Measurements from ENCODE around the gene SPCS3. TPM values are rescaled to one million over a fixed set of nuclear protein-coding genes. Genes with fewer than 3 reads are reported as not detected.
"Not testable (repeated sequence)": the region's sequence is repeated elsewhere in the genome, so short reads cannot be mapped to it uniquely, and the experiment has no call there.

The SPCS3 gene
- total RNA-seq, 2 experiments from 2014 or later = 178 to 200 TPM

DNA sequence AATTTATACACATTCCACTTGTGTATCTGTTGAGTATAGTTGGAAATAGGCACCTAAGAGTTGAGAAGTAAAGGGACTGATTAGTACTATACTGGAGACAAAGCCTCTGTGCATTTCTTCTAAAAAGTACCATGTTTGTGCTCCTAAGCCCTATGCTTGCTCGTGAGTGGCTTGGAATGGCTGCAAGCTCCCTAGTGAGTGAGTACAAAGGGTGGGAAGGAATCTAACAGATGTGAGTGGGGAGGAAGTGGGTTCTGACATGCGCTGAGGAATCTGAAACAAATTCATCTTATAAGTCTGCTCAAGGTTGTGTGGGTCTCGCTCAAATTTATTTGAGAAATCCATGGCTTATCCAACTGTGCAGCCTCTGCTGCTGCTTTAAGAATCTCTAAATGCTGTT lies 13.3 kb downstream of the SPCS3 start:
- no peaks in the 10 kb centered on the region for H3K9me3 Mint-ChIP-seq (ENCODE audit: insufficient read depth)
- peak overlapping the region; percentile 41 for H3K27ac Mint-ChIP-seq
- no peak overlapping the region for H3K4me3 Mint-ChIP-seq
- ChIA-PET POLR2A (no interaction called here), CTCF (interaction anchor here (1.0 kb wide), 1 partner anchor 8 kb away, joined by 3 read pairs; no protein-coding TSS in a partner anchor)
- no peaks in the 10 kb centered on the region for H3K27me3 Mint-ChIP-seq (ENCODE audit: low read depth)
- DNase-seq (no peak), ATAC-seq (no peak)
- peaks cover 15% of the 10 kb centered on the region for H3K4me1 Mint-ChIP-seq (ENCODE audit: low read depth)
- peaks cover 52% of the 10 kb centered on the region for H3K36me3 Mint-ChIP-seq (ENCODE audit: low read depth)

DNA sequence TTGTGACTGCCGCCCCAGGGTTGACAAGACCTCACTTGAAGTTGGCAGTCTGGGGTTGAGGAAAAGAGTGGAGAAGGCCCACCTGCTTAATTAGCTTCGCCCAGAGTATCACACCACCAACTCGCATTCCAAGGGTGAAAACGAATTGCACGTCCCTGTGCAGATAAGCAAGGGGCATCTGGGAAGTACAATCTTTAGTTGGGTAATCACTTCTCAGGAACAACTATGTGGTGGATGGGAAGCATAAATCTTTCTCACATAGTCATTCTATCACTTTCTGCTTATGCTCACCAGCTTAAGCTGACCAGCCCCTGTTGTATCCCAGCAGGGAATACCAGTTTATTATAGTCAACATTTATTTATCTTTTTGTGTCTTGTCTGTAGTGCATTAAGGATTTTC lies 14.3 kb downstream of the SPCS3 start:
- H3K36me3 Mint-ChIP-seq (ENCODE audit: low read depth) = peaks cover 47% of the 10 kb centered on the region
- no peak overlapping the region for H3K4me3 Mint-ChIP-seq
- no peaks in the 10 kb centered on the region for H3K27me3 Mint-ChIP-seq (ENCODE audit: low read depth)
- ATAC-seq (no peak), DNase-seq (no peak)
- peaks cover 15% of the 10 kb centered on the region for H3K4me1 Mint-ChIP-seq (ENCODE audit: low read depth)
- POLR2A ChIA-PET = no interaction called here
- CTCF ChIA-PET = no interaction called here
- no peaks in the 10 kb centered on the region for H3K9me3 Mint-ChIP-seq (ENCODE audit: insufficient read depth)
- no peak overlapping the region for H3K27ac Mint-ChIP-seq

DNA sequence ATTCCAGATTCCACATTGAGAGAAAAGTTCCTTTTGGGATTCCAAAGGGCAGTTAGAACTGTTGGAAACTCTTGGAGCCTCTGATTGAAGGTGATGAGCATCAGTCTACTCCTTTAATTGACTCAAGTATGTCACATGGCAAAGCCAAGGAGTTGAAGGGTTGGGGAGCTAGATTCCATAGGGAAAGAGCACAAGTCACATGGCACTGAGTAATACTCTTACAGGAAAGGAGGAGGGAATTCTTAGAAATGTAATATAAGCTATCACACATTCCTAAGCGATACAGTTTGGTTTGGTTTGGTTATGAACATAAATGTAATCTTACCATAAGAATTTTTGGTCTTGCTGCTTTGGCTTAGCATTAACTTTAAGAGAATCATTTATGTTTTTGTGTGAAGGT lies 15.7 kb downstream of the SPCS3 start:
- ATAC-seq (no peak), DNase-seq (no peak)
- Mint-ChIP-seq H3K9me3 (ENCODE audit: insufficient read depth) (no peaks in the 10 kb centered on the region), H3K36me3 (ENCODE audit: low read depth) (peaks cover 38% of the 10 kb centered on the region), H3K27ac (no peak overlapping the region), H3K4me1 (ENCODE audit: low read depth) (peaks cover 15% of the 10 kb centered on the region), H3K4me3 (no peak overlapping the region), H3K27me3 (ENCODE audit: low read depth) (no peaks in the 10 kb centered on the region)
- ChIA-PET POLR2A (no interaction called here), CTCF (no interaction called here)

DNA sequence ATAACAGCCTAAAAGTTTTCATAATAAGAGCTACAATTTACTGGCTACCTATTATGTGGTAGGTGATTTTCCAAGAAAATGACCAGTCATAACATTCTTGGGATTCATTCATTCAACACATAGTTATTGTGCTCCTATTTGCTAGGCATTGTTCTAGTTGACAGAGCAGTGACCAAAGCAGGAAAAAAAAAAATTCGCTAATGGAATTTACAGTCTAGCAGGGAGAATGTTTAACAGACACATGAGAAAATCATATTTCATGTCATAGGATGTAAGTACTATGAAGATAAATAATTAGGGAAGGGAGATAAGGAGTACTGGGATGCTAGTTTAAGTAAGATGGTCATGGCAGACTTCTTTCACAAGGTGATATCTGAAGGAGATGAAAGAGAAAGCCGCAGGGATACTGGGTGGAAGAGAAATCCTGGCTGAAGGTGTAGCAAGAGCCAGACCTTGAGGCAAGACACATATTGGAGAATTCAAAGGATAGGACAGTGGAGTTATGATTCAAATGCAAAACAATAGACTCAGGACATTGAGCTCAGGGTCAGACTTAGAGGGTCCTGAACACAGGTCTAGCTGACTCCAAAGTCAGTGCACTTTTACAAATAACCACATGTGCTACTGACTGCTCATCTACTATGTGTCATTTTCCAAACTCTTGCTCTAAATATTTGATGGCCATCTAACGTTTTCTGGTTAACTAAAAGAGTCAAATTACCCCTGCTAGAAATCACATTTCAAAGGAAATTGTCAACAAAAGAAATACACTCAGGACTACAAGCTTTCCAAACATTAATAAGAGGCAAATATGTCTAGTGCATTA lies 20.4 kb downstream of the SPCS3 start:
- Mint-ChIP-seq H3K9me3 (ENCODE audit: insufficient read depth) (peaks cover 11% of the 10 kb centered on the region), H3K36me3 (ENCODE audit: low read depth) (peaks cover 15% of the 10 kb centered on the region), H3K27me3 (ENCODE audit: low read depth) (no peaks in the 10 kb centered on the region), H3K27ac (no peak overlapping the region), H3K4me1 (ENCODE audit: low read depth) (no peaks in the 10 kb centered on the region), H3K4me3 (no peak overlapping the region)
- CTCF ChIA-PET = interaction anchor here (0.8 to 3.3 kb wide), 7 partner anchors 9 to 396 kb away, joined by 3 to 19 read pairs (median 3); no protein-coding TSS in a partner anchor
- ATAC-seq = no peak
- POLR2A ChIA-PET = no interaction called here
- DNase-seq = no peak

DNA sequence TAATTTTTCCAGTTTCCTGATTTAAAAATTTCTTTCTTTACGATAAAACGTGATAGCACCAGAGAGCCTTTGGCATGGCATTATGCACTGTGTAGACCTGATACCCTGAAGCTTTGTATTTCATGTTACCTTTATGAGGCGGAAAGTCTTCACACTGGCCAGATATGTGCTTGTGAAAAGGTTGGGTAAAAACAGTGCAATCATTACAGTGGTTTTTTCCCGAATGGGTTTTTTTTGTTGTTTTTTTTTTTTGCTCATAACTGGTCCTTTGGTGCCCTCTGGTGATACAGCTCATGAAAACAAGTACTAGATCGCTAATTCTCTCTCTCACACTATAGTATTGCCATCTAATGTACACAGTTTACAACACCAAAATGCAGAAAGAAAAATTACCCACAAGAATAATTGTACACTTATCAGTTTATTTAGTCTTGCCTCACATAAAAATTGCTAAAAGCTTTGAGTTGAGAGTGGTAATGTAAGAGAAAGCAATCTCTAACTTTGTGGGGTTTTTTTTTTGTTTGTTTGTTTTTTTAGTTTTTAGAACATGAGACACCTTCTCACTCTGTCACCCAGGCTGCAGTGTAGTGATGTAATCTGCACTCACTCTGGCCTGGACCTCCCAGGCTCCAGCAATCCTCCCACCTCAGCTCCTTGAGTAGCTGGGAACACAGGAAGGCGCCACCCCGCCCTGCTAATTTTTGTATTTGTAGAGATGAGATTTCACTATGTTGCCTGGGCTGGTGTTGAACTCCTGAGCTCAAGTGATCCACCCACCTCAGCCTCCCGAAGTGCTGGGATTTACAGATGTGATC lies 21.3 kb downstream of the SPCS3 start:
- ATAC-seq (peak; percentile 33), DNase-seq (peak; percentile 28)
- POLR2A ChIA-PET = no interaction called here

DNA sequence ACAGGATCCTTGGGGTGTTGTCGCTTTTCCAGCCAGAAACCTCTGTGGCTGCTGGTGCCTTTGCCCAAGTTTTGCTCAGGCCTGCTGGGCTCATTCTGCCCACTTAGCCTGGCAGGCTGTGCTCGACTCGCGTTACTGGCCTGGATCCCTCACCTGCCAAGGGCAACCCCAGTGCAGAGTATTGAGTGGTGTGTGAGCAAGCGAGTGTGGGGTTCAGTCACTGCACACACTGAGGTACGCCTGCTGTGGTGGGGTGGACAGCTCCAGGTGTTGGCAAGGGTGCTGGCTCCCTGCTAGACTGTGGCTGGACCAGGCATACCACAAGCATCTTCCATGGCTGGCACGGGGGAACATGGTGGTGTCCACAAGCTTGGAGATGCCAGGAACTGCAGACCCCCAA lies 22.6 kb downstream of the SPCS3 start:
- Mint-ChIP-seq H3K4me1 (ENCODE audit: low read depth) (no peaks in the 10 kb centered on the region), H3K27me3 (ENCODE audit: low read depth) (no peaks in the 10 kb centered on the region), H3K36me3 (ENCODE audit: low read depth) (peaks cover 5% of the 10 kb centered on the region), H3K4me3 (no peak overlapping the region), H3K27ac (no peak overlapping the region), H3K9me3 (ENCODE audit: insufficient read depth) (peaks cover 11% of the 10 kb centered on the region)
- ChIA-PET POLR2A (interaction anchor here (1.2 kb wide), 1 partner anchor 10 kb away, joined by 3 read pairs; no protein-coding TSS in a partner anchor), CTCF (interaction anchor here (0.6 to 3.3 kb wide), 4 partner anchors 11 to 398 kb away, joined by 4 to 19 read pairs (median 6); no protein-coding TSS in a partner anchor)
- DNase-seq (no peak), ATAC-seq (no peak)

More for the DNA sequence above, 21.3 kb downstream of the SPCS3 start:
- no peaks in the 10 kb centered on the region for H3K4me1 Mint-ChIP-seq (ENCODE audit: low read depth)
- H3K36me3 Mint-ChIP-seq (ENCODE audit: low read depth) = peaks cover 10% of the 10 kb centered on the region
- CTCF ChIA-PET = interaction anchor here (0.6 to 3.3 kb wide), 11 partner anchors 9 to 397 kb away, joined by 3 to 19 read pairs (median 3); no protein-coding TSS in a partner anchor
- no peaks in the 10 kb centered on the region for H3K27me3 Mint-ChIP-seq (ENCODE audit: low read depth)
- H3K4me3 Mint-ChIP-seq = no peak overlapping the region
- no peak overlapping the region for H3K27ac Mint-ChIP-seq
- peaks cover 11% of the 10 kb centered on the region for H3K9me3 Mint-ChIP-seq (ENCODE audit: insufficient read depth)

DNA sequence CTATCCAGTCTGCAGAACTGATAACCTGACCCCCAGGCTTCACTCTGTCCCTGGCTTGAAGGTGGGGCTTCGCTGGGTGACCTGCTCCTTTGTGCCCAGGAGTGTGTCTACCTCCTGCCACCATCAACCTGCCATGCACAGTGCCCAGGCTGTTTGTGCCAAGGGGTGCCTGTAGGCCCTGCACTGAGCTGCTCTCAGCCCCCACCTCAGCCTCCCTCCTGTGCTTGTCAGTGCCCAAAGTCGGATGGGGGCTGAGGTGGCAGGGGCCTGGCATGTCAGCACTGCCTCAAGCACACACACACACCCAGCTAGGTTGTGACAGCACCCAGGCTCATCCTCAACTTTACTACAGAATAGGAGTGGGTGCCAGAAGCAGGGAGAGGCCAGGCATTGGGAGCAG lies 23.5 kb downstream of the SPCS3 start:
- Mint-ChIP-seq H3K36me3 (ENCODE audit: low read depth) (peaks cover 5% of the 10 kb centered on the region), H3K27ac (no peak overlapping the region), H3K4me3 (no peak overlapping the region), H3K4me1 (ENCODE audit: low read depth) (no peaks in the 10 kb centered on the region), H3K27me3 (ENCODE audit: low read depth) (no peaks in the 10 kb centered on the region), H3K9me3 (ENCODE audit: insufficient read depth) (peaks cover 11% of the 10 kb centered on the region)
- ATAC-seq = no peak
- no peak for DNase-seq
- ChIA-PET CTCF (no interaction called here), POLR2A (interaction anchor here (1.2 kb wide), 1 partner anchor 11 kb away, joined by 3 read pairs; no protein-coding TSS in a partner anchor)

DNA sequence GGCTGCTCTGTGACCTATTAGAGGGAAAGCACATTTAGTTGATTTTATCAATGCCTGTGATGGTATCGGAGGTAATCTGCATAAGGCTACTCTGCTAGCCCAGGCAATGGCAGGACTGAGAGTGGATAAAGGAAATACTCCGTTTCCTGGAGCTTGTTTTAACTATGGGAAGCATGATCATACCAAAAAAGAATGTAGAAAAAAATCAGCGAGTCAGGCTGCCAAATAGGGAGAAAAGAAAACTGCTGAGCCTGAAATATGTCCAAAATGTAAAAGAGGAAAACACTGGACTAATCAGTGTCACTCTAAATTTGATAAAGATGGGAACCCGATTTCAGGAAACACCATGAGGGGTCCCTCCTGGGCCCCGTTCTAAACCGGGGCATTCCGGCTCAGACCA lies 25.6 kb downstream of the SPCS3 start:
- H3K36me3 Mint-ChIP-seq (ENCODE audit: low read depth); H3K4me3 Mint-ChIP-seq; H3K4me1 Mint-ChIP-seq (ENCODE audit: low read depth); CTCF ChIA-PET; H3K27ac Mint-ChIP-seq; ATAC-seq; H3K27me3 Mint-ChIP-seq (ENCODE audit: low read depth); POLR2A ChIA-PET; DNase-seq: not testable (repeated sequence)
- H3K9me3 Mint-ChIP-seq (ENCODE audit: insufficient read depth) = peaks cover 11% of the 10 kb centered on the region

DNA sequence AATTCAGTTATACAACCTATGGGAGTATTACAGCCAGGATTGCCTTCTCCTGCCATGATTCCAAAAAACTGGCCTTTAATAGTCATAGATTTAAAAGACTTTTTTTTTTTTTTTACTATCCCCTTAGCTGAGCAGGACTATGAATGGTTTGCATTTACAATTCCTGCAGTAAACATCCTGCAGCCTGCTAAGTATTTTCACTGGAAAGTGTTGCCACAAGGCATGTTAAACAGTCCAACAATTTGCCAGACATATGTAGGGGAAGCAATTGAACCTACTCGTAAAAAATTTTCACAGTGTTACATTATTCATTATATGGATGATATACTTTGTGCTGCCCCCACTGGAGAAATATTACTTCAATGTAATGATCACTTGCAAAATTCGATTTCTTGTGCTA lies 27.1 kb downstream of the SPCS3 start:
- ATAC-seq; H3K4me1 Mint-ChIP-seq (ENCODE audit: low read depth); H3K36me3 Mint-ChIP-seq (ENCODE audit: low read depth); DNase-seq; H3K27me3 Mint-ChIP-seq (ENCODE audit: low read depth); H3K27ac Mint-ChIP-seq; POLR2A ChIA-PET; H3K4me3 Mint-ChIP-seq; CTCF ChIA-PET: not testable (repeated sequence)
- peaks cover 11% of the 10 kb centered on the region for H3K9me3 Mint-ChIP-seq (ENCODE audit: insufficient read depth)

DNA sequence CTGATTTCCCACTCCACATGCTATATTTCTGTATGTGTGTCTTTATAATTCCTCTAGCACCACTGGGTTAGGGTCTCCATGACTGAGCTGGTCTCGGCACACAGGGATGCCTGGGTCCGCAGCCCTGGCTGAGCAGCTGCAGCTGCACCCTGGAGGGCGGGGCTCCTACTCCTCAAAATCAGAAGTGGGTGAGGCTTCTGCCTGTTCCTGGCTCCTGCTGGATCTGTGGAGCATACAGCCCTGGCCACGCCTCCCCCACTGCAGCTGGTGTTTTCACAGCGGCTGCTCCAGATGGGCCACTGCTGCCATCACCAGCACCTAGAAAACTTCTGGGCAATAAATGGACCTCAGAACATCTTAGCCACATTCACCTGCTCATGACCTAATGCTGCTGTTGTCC lies 30.9 kb downstream of the SPCS3 start:
- peaks cover 6% of the 10 kb centered on the region for H3K9me3 Mint-ChIP-seq (ENCODE audit: insufficient read depth)
- no peak overlapping the region for H3K4me3 Mint-ChIP-seq
- POLR2A ChIA-PET = no interaction called here
- no peaks in the 10 kb centered on the region for H3K4me1 Mint-ChIP-seq (ENCODE audit: low read depth)
- no peak overlapping the region for H3K27ac Mint-ChIP-seq
- ATAC-seq = no peak
- DNase-seq = no peak
- H3K27me3 Mint-ChIP-seq (ENCODE audit: low read depth) = no peaks in the 10 kb centered on the region
- CTCF ChIA-PET = no interaction called here
- no peaks in the 10 kb centered on the region for H3K36me3 Mint-ChIP-seq (ENCODE audit: low read depth)

DNA sequence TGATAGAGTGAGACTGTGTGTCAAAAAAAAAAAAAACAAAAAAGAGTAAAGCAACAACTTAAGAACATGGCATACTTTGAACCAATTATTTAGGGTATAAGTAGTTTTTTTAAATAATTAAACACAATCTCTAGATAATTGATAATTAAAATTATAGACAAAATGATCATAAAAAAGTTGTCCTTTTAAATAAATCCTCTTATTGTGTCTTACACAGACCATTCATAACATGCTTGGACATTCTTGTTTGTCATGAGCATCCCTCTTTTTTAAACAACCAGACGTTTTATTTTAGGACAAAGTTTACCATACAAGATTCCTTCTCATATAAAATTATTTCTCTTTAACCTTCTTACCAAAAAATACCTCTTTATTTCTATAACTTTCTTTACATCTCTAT lies 35.1 kb downstream of the SPCS3 start:
- ChIA-PET POLR2A (no interaction called here), CTCF (interaction anchor here (1.2 kb wide), 1 partner anchor 231 kb away, joined by 4 read pairs; no protein-coding TSS in a partner anchor)
- no peak for DNase-seq
- H3K4me1 Mint-ChIP-seq (ENCODE audit: low read depth) = no peaks in the 10 kb centered on the region
- no peaks in the 10 kb centered on the region for H3K27me3 Mint-ChIP-seq (ENCODE audit: low read depth)
- no peak for ATAC-seq
- H3K36me3 Mint-ChIP-seq (ENCODE audit: low read depth) = no peaks in the 10 kb centered on the region
- H3K27ac Mint-ChIP-seq = no peak overlapping the region
- H3K9me3 Mint-ChIP-seq (ENCODE audit: insufficient read depth) = peaks cover 6% of the 10 kb centered on the region
- H3K4me3 Mint-ChIP-seq = no peak overlapping the region

Measured in activated CD8-positive, alpha-beta T cell treated with anti-CD3 and anti-CD28 coated beads, Interleukin-2, amount 10 ng/mL, durations not matched to agents 7 days and 5 days (primary cell).